OCI-M2 (cell line): ENCODE measurements around the gene HPCAL1.
A peak's percentile ranks its signal among the peaks of the same experiment; 100 is the strongest.
"Not testable (repeated sequence)": the region's sequence is repeated elsewhere in the genome, so short reads cannot be mapped to it uniquely, and the experiment has no call there.

Experiments
- DNase-seq: peaks from one replicate; lab custom pipeline; 2025; ENCODE audit not compliant: unreplicated experiment; lab: John Stamatoyannopoulos, UW

The HPCAL1 gene

DNA sequence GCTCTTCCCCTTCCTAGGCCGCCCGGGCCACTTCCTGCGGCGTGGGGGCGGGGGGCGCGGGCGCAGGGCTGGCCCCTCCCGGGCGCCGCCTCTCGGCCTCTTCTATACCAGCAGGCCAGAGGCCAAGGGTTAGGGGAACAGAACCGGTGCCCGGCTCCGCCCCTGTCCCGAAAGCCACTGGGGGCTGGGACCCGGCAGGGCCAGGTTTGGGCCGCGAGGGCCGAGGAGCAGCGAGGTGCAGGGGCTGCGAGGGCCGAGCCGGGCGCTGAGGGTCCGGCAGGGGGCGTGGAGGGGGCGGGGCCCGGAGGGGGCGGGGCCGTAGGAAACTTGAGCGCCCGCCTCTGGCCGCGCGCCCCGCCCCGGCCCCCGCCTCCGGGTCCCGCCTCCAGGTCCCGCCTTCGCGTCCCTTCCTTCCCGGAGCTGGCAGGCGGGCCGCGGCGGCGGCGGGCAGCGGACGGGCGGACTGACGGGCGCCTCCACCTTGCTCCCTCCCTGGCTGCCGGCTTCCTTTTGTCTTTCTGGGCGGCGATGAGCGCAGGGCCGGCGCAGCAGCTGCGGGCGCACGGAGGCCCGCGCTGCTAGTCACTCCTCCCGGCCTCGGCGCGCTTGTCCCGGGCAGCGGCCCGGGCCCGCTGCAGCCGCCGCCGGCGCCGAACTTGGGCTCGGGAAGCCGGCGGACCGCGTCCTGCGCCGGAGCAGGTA is at the start of gene HPCAL1:
Gene HPCAL1 (plus strand): TSS at position 426 of the 702 bp plus-strand sequence. CDS start 116,854 bp downstream, outside the sequence.
- DNase-seq: peak; percentile 29

DNA sequence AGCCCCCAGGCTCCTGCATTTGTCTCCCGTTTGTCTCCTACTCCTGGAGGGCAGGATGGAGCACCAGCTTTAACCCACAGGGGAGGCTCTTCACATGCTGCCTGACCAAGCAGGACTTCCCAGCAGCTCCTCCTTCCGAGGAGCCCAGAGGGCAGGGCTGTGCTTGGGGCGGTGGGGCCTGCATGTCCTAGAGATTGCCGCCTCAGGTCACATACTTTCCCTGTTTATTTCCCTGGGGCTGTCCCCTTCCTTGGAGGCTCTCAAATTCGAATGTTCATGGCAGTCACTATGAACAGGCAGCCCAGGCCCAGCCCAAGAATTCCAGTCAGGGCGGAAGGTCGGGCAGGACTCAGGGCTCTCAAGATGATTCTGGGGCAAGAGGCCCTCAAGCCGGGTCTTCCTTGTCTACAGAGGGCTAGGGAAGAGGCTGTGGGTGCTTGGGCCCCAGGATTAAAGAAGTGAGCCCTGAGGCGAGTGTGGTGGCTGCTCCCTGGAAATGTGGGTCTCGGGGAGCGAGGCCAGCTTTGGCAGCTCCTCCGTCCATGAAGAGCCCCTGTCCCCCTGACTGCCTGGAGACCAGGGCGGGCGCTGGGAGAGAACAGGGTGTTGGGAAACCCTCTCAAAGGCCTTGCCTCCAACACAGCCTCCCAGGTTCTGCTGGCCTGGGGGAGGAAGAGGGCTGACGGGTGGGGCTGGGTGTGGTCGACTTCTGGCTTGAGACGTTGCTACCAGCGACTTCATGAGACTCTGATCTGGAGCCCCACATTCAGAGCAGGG is 48.9 kb upstream of the HPCAL1 start:
- DNase-seq: no peak

DNA sequence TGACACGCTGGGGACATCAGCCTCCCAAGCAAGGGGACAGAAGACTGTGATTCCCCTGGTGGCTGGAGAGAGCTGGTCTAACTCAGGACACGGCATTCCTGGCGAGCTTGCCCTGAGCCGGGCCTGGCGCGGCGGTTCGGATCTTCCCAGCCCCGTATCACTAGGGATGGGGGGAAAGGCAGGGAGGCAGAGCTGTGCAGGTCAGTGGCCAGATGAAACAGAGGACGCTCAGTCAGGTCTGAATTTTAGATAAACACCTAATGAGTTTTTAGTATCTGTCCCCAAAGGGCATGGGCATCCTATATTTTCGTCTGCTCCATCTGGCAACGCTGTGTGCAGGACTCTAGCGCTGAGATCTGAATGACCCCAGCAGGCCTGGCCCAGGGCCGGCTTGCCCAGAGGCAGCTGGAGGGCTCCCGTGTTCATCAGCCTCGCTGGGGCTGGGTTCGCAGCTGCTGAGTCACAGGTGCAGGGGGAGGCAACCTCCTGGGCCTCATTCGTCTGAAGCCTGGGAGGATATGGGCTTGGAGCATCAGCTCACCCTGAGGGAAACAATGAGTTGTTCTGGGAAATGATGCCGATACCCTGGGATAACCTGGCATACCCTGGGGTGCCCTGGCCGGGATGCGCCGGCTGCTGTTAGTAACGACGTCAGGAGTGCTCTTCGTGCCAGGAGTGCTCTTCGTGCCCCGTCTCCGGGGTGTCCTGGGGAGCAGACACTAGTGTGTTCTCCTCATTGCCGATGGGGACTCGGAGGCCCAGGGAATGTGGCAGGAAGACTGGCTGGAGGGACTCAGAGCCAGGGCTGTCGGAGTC is 48.1 kb upstream of the HPCAL1 start:
- no peak for DNase-seq

DNA sequence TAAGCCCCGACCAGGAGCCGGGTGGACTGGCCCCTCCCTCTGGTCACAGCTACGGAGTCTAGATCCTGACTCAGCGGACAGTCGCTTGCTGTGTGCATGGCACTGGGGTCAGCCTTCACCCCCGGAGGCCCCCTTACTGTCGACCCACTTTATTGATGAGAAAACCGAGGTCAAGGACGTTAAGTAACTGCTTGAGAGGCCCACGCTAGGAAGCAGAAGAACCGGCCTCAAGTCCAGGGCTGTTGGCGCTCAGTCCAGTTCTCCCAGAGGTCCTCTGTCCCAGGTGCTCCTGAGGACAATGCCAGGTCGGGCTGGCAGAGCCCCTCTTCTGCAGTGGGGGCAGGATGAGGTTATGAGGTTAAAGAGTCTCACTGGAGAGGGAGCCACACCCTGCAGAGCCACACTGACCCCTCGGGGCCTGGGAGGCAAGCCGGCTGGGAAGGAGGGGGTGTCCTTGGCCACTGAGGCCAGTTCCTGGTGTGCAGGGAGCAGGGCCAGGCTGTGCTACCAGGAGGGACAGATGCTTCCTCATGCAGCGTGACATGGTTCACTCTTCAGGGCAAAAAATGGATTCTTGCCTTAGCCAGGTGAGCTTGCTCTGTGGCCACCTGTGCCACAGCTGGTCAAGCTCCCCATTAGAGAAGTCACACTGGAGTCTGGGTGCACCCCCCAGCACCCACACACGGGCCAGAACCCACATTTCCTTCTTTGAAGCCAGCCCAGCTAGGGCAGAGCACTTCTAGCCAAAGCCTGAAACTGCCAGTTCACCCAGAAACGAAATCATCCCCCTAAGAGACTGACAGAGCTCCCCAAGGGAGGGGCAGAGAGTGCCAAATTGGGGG is 47.3 kb upstream of the HPCAL1 start:
- no peak for DNase-seq

DNA sequence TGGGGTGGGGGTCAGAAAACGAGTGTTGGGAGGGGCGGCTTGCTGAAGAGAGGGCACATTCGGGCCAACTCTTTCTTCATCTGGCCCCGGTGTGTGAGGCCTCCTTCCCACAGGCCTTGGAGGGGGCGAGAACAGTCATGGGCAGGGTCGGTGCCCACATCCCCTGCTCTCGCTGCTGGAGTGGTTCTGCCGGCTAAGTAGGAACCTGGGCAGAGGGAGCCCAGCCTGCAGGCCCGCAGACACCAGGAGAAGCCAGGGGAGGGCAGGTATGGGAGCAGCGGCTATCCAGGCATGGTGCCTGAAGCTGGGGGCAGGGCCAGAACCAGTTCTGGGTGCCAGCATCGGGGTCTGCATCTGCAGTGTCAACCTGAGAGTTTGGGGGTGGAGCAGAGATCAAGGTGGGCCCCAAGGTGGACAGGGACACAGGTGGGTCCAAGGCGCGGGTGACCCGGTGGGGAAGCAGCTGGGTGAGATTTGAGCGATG is 46.6 kb upstream of the HPCAL1 start:
- no peak for DNase-seq

DNA sequence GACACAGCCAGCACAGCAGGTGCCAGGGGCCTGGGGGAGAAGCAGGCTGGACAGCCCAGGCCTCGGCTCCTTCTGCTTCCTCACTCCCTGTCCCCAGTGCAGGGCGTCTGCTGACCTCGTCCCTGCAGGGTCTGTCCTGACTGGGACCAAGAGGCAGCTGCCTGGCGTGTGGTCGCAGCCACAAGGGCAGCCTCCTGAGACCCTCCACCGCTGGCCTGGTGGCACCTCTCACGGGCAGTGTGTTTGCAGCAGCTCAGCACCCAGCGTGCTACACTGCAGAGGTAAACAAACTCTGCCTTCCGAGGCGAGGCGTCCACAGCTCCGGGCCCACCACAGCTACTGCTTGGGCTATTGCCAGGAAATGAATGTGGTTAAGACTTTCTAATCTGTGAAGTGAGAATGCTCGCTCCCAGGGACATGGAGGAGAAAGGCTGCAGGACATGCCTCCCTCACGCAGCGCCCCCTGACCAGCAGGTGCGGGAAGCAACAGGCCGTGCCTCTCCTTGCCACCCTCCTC is 46.1 kb upstream of the HPCAL1 start:
- no peak for DNase-seq

DNA sequence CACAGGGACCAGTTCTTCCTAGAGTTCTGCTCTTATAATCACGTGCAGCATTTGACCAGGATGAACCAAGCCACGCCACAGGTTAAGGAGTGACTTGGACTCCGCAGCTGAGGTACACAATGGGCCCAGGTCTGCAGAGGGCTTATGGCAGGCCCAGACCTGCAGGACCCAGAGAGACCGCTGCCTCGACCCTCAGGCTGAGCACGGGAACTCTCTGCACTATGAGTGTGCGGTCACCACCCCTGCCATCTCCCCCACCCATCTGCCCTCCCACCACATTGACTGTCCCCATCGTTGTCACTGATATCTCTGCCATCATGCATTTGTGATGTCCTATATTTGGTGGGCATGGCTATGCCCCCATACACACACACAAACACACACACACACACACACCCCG is 45.7 kb upstream of the HPCAL1 start:
- DNase-seq: no peak

DNA sequence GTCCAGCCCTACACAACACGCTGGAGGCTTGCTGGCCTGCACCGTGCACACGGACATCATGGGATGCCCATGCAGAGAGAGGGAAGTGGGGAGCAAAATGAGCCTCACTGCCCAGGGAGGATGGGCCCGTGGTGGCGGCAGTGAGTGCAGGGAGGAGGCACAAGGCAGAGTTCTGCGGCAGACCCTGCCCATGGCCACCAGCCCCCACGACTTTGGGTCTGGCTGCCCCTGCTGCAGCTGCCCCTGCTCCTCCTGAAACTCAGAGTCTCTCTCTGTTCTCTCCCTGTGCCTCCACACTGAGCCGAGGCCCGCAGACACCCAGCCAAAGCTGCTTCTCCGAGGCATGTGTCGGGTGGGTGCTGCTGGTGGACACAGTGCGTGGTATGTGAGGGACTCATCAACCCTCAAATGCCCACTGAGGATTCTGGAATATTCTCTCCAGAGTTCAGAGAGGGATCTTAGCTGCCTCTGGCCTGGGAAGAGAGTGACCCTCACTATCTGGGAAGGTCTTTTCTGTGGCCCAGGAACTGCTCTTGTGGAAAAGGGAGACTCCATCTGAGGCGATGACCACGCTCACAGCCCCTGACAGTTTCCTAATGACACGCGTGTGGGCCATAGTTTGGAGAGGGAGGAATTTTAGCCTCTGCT is 45.1 kb upstream of the HPCAL1 start:
- DNase-seq: no peak

DNA sequence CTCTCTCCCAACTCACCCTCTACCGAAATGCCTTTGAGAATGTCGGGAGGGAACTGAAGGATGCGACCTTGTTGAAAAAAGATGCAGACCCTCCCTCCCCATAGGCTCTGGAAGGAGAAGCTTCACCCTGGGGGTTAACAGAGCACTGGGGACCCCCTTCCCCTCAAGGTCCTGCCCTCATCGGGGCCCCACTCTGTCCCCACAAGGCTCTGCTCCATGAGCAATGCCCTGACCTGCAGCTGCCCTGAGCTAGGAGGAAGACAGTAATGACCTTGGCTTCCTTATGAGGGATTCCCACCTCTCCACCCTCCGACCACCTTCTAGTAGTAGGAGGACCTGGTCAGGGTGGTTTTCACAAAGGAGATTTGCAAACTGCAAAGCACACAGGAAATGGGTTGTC is 44.4 kb upstream of the HPCAL1 start:
- no peak for DNase-seq

DNA sequence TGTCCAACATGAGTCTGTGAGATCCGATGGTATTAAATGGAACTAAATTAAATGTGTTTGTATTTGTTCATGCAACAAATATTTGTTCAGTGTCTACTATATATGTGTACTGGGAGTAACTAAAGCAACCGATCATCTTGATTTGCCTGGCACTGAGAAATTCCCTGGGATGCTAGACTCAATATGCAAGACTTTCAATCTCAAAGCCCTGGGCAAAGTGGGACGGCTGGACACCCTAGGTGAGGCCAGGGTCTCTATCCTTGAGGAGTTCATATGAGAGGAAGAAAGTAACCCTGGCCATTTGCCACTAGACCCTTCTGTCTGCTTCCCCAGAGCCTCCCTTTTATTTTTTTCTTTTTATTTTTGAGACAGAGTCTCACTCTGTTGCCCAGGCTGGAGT is 44.0 kb upstream of the HPCAL1 start:
- DNase-seq: no peak

DNA sequence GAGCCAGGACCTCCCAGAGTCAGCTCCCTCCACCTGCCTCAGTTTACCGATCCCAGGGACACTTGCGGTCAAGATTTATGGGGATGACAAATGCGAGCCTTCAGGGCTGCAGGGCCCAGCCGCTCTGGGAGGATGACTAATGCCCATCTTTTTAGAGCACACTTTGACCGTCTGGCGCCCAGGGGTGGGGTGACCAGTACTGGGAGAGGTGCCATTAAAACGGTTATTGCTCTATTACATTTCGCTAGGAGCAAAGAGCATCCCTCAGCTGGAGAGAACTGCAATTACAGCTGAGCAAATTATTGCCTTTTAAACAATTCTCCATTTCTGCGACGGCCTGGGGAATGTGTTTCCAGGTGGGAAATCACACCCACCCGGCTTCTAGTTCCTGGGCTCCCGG is 42.6 kb upstream of the HPCAL1 start:
- no peak for DNase-seq

DNA sequence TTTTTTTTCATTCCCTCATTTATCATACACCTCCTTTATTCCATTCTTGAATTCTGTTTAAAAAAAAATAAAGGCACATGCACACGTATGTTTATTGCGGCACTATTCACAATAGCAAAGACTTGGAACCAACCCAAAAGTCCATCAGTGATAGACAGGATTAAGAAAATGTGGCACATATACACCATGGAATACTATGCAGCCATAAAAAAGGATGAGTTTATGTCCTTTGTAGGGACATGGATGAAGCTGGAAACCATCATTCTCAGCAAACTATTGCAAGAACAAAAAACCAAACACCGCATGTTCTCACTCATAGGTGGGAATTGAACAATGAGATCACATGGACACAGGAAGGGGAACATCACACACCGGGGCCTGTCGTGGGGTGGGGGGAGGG is 39.2 kb upstream of the HPCAL1 start:
- DNase-seq: not testable (repeated sequence)

DNA sequence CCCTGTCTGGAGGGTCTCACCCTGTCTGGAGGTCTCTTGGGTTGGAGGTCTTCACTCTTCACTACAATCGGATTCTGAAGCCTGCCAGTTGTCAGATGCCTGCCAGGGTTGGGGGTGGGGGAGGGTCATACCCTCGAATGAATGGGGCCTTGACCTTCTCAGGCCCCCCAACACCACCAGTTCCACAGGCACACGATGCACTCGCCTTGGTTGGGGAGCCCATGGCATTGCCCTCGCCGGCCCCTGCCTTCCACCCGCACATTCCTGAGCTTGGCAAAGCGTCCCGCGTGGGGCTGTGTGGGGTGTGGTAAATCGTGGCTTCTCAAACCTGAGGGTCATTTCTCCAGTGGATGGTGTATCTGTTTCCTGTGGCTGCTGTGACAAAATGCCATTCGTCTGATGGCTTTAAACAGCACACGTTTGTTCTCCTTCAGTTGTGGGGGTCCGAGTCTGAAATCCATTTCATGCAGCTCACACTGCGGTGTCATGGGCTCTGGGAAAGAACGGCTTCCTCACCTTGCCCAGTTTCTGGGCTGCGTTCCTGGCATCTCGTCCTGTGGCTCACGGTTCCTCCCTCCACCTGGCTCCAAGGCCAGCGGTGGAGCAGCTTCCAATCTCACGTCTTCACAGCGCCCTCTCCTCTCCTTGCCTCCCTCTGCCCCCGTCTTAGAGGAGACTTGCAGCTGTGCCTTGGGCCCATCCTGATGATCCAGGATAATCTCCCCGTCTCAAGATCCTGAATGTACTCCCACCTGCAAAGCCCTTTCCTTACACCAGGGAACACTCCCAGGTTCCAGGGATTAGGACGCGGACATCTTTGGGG is 38.0 kb upstream of the HPCAL1 start:
- no peak for DNase-seq

DNA sequence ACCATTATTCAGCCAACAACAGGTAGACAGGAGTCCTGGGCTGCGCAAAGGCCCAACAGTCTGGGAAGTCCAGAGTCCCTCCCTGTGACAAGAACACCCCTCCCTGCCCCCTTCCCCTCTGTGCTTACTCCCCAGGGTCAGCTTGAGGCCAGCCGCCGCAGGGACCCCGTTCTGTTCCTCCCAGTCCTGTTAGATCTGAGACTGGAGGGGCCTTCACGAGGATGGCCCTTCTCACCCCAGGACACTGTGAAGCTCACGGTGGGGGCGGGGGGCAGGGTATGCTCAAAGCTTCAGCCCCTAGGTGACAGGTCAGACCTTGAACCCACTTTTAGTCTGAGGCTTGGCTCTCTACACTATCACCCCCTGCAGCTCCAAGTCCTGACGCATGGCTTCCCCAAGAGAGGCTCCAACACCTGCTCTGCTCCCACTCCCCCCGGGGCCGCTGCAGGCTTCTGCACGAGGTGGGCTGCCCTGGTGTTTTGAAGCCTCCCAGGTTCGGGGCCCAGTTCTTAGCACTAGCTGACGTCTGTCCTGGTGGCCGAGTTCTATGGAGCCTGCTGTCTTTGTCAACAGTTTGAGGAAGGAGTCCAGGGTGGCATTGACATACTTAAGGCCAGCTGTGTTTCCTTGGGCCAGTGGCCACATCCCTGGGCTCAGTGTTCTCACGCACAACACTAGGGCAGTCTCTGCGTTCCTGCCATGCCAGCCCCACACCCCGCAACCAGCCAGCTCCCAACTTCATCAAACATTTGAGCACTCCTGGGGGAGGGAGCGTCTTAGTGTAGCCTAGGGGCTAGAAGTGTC is 37.2 kb upstream of the HPCAL1 start:
- DNase-seq: no peak

DNA sequence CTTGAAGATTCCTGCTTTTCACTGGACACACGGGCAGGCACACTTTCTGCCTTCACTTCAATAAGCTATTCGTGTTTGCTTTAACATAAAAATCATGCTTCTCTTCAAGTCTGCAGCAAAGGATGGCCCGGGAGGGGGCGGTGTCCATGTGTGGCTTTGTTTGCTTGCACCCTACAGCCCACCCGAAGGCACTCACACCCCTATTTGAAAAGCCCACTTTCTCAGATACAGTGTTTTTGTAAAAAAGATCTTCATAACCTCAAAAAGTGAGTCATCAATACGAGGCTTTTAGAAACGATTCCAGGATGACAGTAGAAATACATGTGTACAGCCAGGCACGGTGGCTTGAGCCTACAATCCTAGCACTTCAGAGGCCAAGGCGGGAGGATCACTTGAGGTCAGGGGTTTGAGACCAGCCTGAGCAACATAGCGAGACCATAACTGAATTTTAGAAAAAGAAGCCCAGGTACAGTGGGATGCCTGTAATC is 36.5 kb upstream of the HPCAL1 start:
- DNase-seq: no peak

DNA sequence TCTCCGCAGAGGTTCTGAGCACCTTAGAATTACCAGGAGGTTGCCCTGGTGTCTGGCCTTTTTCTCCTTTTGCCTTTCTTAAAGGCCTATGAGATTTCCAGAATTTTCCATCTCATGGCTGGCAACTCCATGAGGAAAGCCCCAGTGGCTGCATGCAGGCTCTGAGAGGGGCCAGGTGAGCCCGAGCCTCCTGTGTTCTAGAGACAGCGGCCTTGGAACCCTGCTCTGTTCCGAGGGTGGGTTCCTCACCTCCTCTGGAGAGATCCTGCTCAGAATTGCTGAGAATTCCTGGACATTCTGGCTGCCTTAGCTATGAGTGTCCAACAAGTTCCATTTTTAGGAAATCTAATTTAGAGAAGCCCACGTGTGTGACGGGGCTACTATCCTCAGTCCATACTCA is 35.7 kb upstream of the HPCAL1 start:
- DNase-seq: no peak

DNA sequence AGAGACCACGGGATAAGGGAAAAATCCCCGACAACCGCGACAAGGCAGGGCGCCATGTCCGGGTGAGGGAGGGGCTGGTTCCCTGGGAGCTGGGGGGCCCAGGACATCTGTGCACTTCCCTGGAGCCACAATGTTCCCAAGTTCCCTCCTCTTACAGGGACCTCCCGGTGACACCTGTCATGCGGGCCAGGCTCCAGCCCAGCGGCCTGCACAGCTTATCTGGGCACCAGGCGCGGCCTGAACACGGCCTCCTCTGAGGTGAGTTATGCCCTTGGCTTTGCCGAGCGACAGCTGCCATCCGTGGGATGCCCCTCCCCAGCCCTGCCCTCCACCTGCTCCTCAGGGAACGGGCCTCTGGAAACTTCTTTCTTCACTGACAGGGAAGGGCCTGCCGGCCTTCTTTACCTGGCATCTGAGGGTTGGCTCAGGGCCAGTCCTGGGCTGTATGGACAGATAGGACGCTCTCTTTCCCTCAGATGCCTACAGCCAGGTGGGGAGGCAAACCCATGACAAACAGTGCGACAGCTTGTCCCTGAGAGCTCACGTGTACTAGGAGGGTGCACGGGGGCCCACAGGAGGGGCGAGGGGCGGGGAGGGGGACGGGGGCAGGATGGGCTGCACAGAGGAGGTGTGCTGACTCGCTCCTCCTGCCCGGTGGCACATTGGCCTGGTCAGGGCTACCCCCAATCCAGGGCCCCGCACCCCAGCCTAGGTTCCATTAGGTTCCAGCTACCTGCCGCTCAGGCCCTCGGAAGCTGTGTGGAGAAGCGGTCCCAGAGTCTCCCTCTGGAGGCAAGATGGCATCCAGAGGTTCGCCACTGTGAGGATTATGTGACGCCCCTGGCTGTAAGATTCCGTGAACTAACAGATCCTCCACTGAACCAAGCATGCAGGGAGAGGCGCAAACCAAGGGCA is 34.9 kb upstream of the HPCAL1 start:
- no peak for DNase-seq
